Measurements from ENCODE around the gene SYTL3.

Gene SYTL3

GRCh38 chr6:158666628-158667359 lies 16.9 kb downstream of the SYTL3 start:
- H4K20me1 ChIP-seq (ENCODE audit: insufficient read depth, low read length): no peaks in the 10 kb centered on the region
- no peaks in the 10 kb centered on the region for H3K36me3 ChIP-seq (ENCODE audit: insufficient read depth, low read length)
- no peaks in the 10 kb centered on the region for H3K4me1 ChIP-seq (ENCODE audit: insufficient read depth, low read length, severe bottlenecking)
- no peak overlapping the region for H3K27ac ChIP-seq (ENCODE audit: low read depth, low read length, poor library complexity, severe bottlenecking)
- no peak overlapping the region for H2AFZ ChIP-seq (ENCODE audit: low read length)
- no peak overlapping the region for H3K4me2 ChIP-seq (ENCODE audit: low read length)
- peaks cover 12% of the 10 kb centered on the region; the same call in 1 of the 2 replicates for H3K27me3 ChIP-seq (ENCODE audit: insufficient read depth, low read length)
- no peaks in the 10 kb centered on the region for H3K9me3 ChIP-seq (ENCODE audit: low read length)
- TF ChIP-seq EZH2 (IDR thresholded peaks at IDR 0.05; ENCODE audit: borderline replicate concordance, low read length): no peak
- TF ChIP-seq CTCF (IDR thresholded peaks at IDR 0.05; ENCODE audit: low read length): no peak
- H3K9me2 ChIP-seq (ENCODE audit: low read depth, low read length): no peaks in the 10 kb centered on the region
- H3K79me2 ChIP-seq (ENCODE audit: insufficient read depth, low read length): no peaks in the 10 kb centered on the region
- no peaks in the 10 kb centered on the region for H3F3A ChIP-seq (ENCODE audit: insufficient read depth, low read length)
- H3K4me3 ChIP-seq (ENCODE audit: low read depth, low read length, poor library complexity, severe bottlenecking): no peak overlapping the region
- H3K9ac ChIP-seq (ENCODE audit: low read length): no peak overlapping the region

GRCh38 chr6:158667360-158667981 lies 17.6 kb downstream of the SYTL3 start:
- no peaks in the 10 kb centered on the region for H3K4me1 ChIP-seq (ENCODE audit: insufficient read depth, low read length, severe bottlenecking)

GRCh38 chr6:158668707-158669103 lies 18.9 kb downstream of the SYTL3 start:
- Histone ChIP-seq H3K4me1 (ENCODE audit: insufficient read depth, low read length, severe bottlenecking) (no peaks in the 10 kb centered on the region), H3K4me3 (ENCODE audit: low read depth, low read length, poor library complexity, severe bottlenecking) (no peak overlapping the region), H3K27ac (ENCODE audit: low read depth, low read length, poor library complexity, severe bottlenecking) (no peak overlapping the region), H3K36me3 (ENCODE audit: insufficient read depth, low read length) (no peaks in the 10 kb centered on the region), H3K79me2 (ENCODE audit: insufficient read depth, low read length) (no peaks in the 10 kb centered on the region), H2AFZ (ENCODE audit: low read length) (no peak overlapping the region), H3K27me3 (ENCODE audit: insufficient read depth, low read length) (peaks cover 5% of the 10 kb centered on the region; the same call in 1 of the 2 replicates), H4K20me1 (ENCODE audit: insufficient read depth, low read length) (no peaks in the 10 kb centered on the region), H3K4me2 (ENCODE audit: low read length) (no peak overlapping the region), H3K9ac (ENCODE audit: low read length) (no peak overlapping the region), H3F3A (ENCODE audit: insufficient read depth, low read length) (no peaks in the 10 kb centered on the region), H3K9me2 (ENCODE audit: low read depth, low read length) (no peaks in the 10 kb centered on the region), H3K9me3 (ENCODE audit: low read length) (no peaks in the 10 kb centered on the region)
- no peak for TF ChIP-seq CTCF (IDR thresholded peaks at IDR 0.05; ENCODE audit: low read length)
- TF ChIP-seq EZH2 (IDR thresholded peaks at IDR 0.05; ENCODE audit: borderline replicate concordance, low read length): no peak

More at GRCh38 chr6:158667360-158667981, 17.6 kb downstream of the SYTL3 start:
- Histone ChIP-seq H4K20me1 (ENCODE audit: insufficient read depth, low read length) (no peaks in the 10 kb centered on the region), H3K4me2 (ENCODE audit: low read length) (no peak overlapping the region), H2AFZ (ENCODE audit: low read length) (no peak overlapping the region), H3K79me2 (ENCODE audit: insufficient read depth, low read length) (no peaks in the 10 kb centered on the region), H3K9me3 (ENCODE audit: low read length) (no peaks in the 10 kb centered on the region), H3F3A (ENCODE audit: insufficient read depth, low read length) (no peaks in the 10 kb centered on the region), H3K27ac (ENCODE audit: low read depth, low read length, poor library complexity, severe bottlenecking) (no peak overlapping the region), H3K36me3 (ENCODE audit: insufficient read depth, low read length) (no peaks in the 10 kb centered on the region), H3K27me3 (ENCODE audit: insufficient read depth, low read length) (peaks cover 12% of the 10 kb centered on the region; the same call in 1 of the 2 replicates), H3K9ac (ENCODE audit: low read length) (no peak overlapping the region), H3K9me2 (ENCODE audit: low read depth, low read length) (no peaks in the 10 kb centered on the region), H3K4me3 (ENCODE audit: low read depth, low read length, poor library complexity, severe bottlenecking) (no peak overlapping the region)
- TF ChIP-seq EZH2 (IDR thresholded peaks at IDR 0.05; ENCODE audit: borderline replicate concordance, low read length) (no peak), CTCF (IDR thresholded peaks at IDR 0.05; ENCODE audit: low read length) (no peak)
